SU-DHL-6 (cell line): Measurements from ENCODE around the gene CYB5B.

Experiments
- H2AFZ ChIP-seq: fragments of 200-600 bp; sonication (generic); 2 replicates; pipeline ENCODE4 v1.6.1; 2014; ENCODE audit warnings: low read depth, mild to moderate bottlenecking, moderate library complexity, mixed read lengths, antibody characterized with exemption, low read length; ENCODE audit not compliant: severe bottlenecking
- H3F3A ChIP-seq: fragments of 200-600 bp; shearing (Covaris generic); 2 replicates; pipeline ENCODE4 v1.6.0; 2016; ENCODE audit warnings: antibody characterized with exemption, mild to moderate bottlenecking; ENCODE audit not compliant: insufficient read depth
- H3K27ac ChIP-seq: fragments of 200-600 bp; sonication (generic); 2 replicates; pipeline ENCODE4 v1.5.1; 2016; ENCODE audit warnings: low read depth, mild to moderate bottlenecking, low read length, moderate library complexity, mixed read lengths
- H3K27me3 ChIP-seq: fragments of 200-600 bp; sonication (generic), shearing (Covaris generic); 2 replicates; pipeline ENCODE4 v1.6.0; 2014; ENCODE audit warnings: mild to moderate bottlenecking, low read length
- H3K36me3 ChIP-seq: fragments of 200-600 bp; sonication (generic); 2 replicates; pipeline ENCODE4 v1.6.1; 2014; ENCODE audit warnings: mild to moderate bottlenecking, low read length, mixed read lengths
- H3K4me2 ChIP-seq: fragments of 300-600, 200-600 bp; shearing (Covaris generic), sonication (generic); 2 replicates; pipeline ENCODE4 v1.6.0; 2014; ENCODE audit warnings: low read length, low read depth, mild to moderate bottlenecking; ENCODE audit not compliant: poor library complexity, severe bottlenecking
- H3K4me3 ChIP-seq: fragments of 200-600 bp; sonication (generic); 2 replicates; pipeline ENCODE4 v1.5.1; 2014; ENCODE audit warnings: antibody characterized with exemption, low read length, mild to moderate bottlenecking, mixed read lengths; ENCODE audit not compliant: insufficient read depth, poor library complexity, severe bottlenecking
- H3K79me2 ChIP-seq: fragments of 200-600 bp; sonication (generic); 2 replicates; pipeline ENCODE4 v1.6.1; 2014; ENCODE audit warnings: mild to moderate bottlenecking, low read length, moderate library complexity; ENCODE audit not compliant: insufficient read depth
- H3K9ac ChIP-seq: fragments of 200-600 bp; sonication (generic); 2 replicates; pipeline ENCODE4 v1.7.0; 2014; ENCODE audit warnings: mild to moderate bottlenecking, low read length
- H3K9me2 ChIP-seq: fragments of 200-600 bp; sonication (generic); replicated peaks from 2 replicates; pipeline ENCODE4 v1.6.1; 2014; ENCODE audit warnings: low read length; ENCODE audit not compliant: insufficient read depth
- H3K9me3 ChIP-seq: fragments of 200-600 bp; sonication (generic); 2 replicates; pipeline ENCODE4 v1.6.1; 2014; ENCODE audit warnings: low read length, mixed read lengths; ENCODE audit not compliant: insufficient read depth
- H4K20me1 ChIP-seq: fragments of 200-600 bp; sonication (generic); 2 replicates; pipeline ENCODE4 v1.6.1; 2014; ENCODE audit warnings: low read depth, mild to moderate bottlenecking, antibody characterized with exemption, low read length, moderate library complexity, mixed read lengths
- CTCF ChIP-seq: fragments of 200-600 bp; sonication (generic); IDR thresholded peaks from one replicate; pipeline ENCODE4 v1.5.1; 2017; ENCODE audit warnings: antibody characterized with exemption, mild to moderate bottlenecking, low read length, moderate library complexity; ENCODE audit not compliant: insufficient read depth, poor library complexity, severe bottlenecking
- EZH2phosphoT487 ChIP-seq: fragments of 200-600 bp; sonication (generic), shearing (Covaris generic); conservative IDR thresholded peaks from 2 replicates; pipeline ENCODE4 v1.6.1; 2018; ENCODE audit warnings: mild to moderate bottlenecking, antibody characterized with exemption, low read length, moderate library complexity, mixed read lengths

The CYB5B gene

GRCh38 chr16:69465881-69466280 is 41.5 kb downstream of the CYB5B start:
- no peaks in the 10 kb centered on the region for H3K9me3 ChIP-seq
- no peak overlapping the region for H2AFZ ChIP-seq
- TF ChIP-seq EZH2phosphoT487 (no peak), CTCF (no peak)
- H3K9ac ChIP-seq = no peak overlapping the region
- H3K9me2 ChIP-seq = no peaks in the 10 kb centered on the region
- H3K4me2 ChIP-seq = no peak overlapping the region
- no peaks in the 10 kb centered on the region for H3K27me3 ChIP-seq
- no peak overlapping the region for H3K27ac ChIP-seq
- H3K79me2 ChIP-seq = no peaks in the 10 kb centered on the region
- H4K20me1 ChIP-seq = no peaks in the 10 kb centered on the region
- H3K36me3 ChIP-seq = peaks cover 4% of the 10 kb centered on the region; the same call in 1 of the 2 replicates
- no peaks in the 10 kb centered on the region for H3F3A ChIP-seq
- no peak overlapping the region for H3K4me3 ChIP-seq

GRCh38 chr16:69466547-69466946 is 42.1 kb downstream of the CYB5B start:
- H3K27ac ChIP-seq = no peak overlapping the region
- no peak overlapping the region for H3K4me2 ChIP-seq
- no peak overlapping the region for H3K4me3 ChIP-seq

DNA sequence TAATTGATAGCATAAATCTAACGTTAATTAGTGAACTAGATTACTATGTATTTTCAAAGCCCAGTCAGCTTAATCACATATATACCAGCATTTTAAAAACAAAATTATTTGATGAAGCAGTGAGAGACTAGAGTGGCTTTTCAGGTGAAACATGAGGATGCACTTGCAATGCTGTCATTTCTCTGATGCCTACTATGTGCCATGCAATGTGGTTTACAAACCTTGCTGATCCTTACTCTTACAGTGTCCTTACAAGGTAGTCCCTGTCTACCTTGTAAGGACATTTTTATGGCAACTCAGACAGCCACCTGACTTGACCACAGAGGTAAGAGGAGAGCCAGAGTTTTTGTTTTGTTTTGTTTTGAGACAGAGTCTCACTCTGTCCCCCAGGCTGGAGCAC is 42.7 kb downstream of the CYB5B start:
- no peaks in the 10 kb centered on the region for H3K9me2 ChIP-seq
- H3K36me3 ChIP-seq = peaks cover 4% of the 10 kb centered on the region; the same call in 1 of the 2 replicates
- H3K79me2 ChIP-seq = no peaks in the 10 kb centered on the region
- no peak overlapping the region for H2AFZ ChIP-seq
- no peak overlapping the region for H3K9ac ChIP-seq
- H3F3A ChIP-seq = no peaks in the 10 kb centered on the region
- H4K20me1 ChIP-seq = no peaks in the 10 kb centered on the region
- no peak overlapping the region for H3K4me2 ChIP-seq
- H3K4me3 ChIP-seq = no peak overlapping the region
- no peak overlapping the region for H3K27ac ChIP-seq
- TF ChIP-seq CTCF = no peak
- TF ChIP-seq EZH2phosphoT487 = no peak
- no peaks in the 10 kb centered on the region for H3K9me3 ChIP-seq
- no peaks in the 10 kb centered on the region for H3K27me3 ChIP-seq

More at GRCh38 chr16:69466547-69466946, 42.1 kb downstream of the CYB5B start:
- H3K9ac ChIP-seq = no peak overlapping the region
- no peaks in the 10 kb centered on the region for H3K9me2 ChIP-seq
- no peaks in the 10 kb centered on the region for H3K27me3 ChIP-seq
- H3K36me3 ChIP-seq = peaks cover 4% of the 10 kb centered on the region; the same call in 1 of the 2 replicates
- H3K9me3 ChIP-seq = no peaks in the 10 kb centered on the region
- TF ChIP-seq CTCF = no peak
- no peak for TF ChIP-seq EZH2phosphoT487
- no peak overlapping the region for H2AFZ ChIP-seq
- no peaks in the 10 kb centered on the region for H4K20me1 ChIP-seq
- no peaks in the 10 kb centered on the region for H3F3A ChIP-seq
- H3K79me2 ChIP-seq = no peaks in the 10 kb centered on the region
